Glutamatergic neuron (in vitro differentiated cells): Measurements from ENCODE around the gene FOXA2. TPM values are rescaled to one million over a fixed set of nuclear protein-coding genes. Genes with fewer than 3 reads are reported as not detected.

ENCODE experiments used
- DNase-seq: peaks from one replicate; pipeline ENCODE4 v3.0.0; 2022
- H3K27ac Mint-ChIP-seq: one replicate; pipeline ENCODE4 v1.8.0; 2020; ENCODE audit warnings: mild to moderate bottlenecking, mixed read lengths, inconsistent platforms; ENCODE audit not compliant: unreplicated experiment
- H3K27me3 Mint-ChIP-seq: one replicate; pipeline ENCODE4 v1.8.0; 2020; ENCODE audit warnings: mild to moderate bottlenecking, moderate library complexity, mixed read lengths, inconsistent platforms; ENCODE audit not compliant: unreplicated experiment
- H3K36me3 Mint-ChIP-seq: one replicate; pipeline ENCODE4 v1.8.0; 2020; ENCODE audit warnings: mild to moderate bottlenecking, mixed read lengths, inconsistent platforms; ENCODE audit not compliant: unreplicated experiment
- H3K4me1 Mint-ChIP-seq: one replicate; pipeline ENCODE4 v1.8.0; 2020; ENCODE audit warnings: mild to moderate bottlenecking, low read depth, mixed read lengths, inconsistent platforms; ENCODE audit not compliant: unreplicated experiment
- H3K4me3 Mint-ChIP-seq: one replicate; pipeline ENCODE4 v1.8.0; 2020; ENCODE audit warnings: mild to moderate bottlenecking, mixed read lengths, inconsistent platforms; ENCODE audit not compliant: unreplicated experiment
- H3K9me3 Mint-ChIP-seq: one replicate; pipeline ENCODE4 v1.8.0; 2020; ENCODE audit warnings: mild to moderate bottlenecking, moderate library complexity, mixed read lengths, inconsistent platforms; ENCODE audit not compliant: unreplicated experiment
- total RNA-seq: library from RNA; stranded (reverse); fragmentation: NEBNext Ultra II Directional; extraction: Animal tissue kit (Norgen Biotek cat#: 25700); gene quantifications from one replicate; pipeline ENCODE4 v1.2.1, GENCODE V29; 2021; ENCODE audit not compliant: unreplicated experiment
- TF ChIP-seq, protein P1 (sequence below): fragments of 200-600 bp; sonication (generic); IDR thresholded peaks from one replicate; pipeline ENCODE4 v1.5.0; 2021; ENCODE audit not compliant: partially characterized antibody, unreplicated experiment

FOXA2 gene
- total RNA-seq, 1 donor from 2014 or later: not detected

DNA sequence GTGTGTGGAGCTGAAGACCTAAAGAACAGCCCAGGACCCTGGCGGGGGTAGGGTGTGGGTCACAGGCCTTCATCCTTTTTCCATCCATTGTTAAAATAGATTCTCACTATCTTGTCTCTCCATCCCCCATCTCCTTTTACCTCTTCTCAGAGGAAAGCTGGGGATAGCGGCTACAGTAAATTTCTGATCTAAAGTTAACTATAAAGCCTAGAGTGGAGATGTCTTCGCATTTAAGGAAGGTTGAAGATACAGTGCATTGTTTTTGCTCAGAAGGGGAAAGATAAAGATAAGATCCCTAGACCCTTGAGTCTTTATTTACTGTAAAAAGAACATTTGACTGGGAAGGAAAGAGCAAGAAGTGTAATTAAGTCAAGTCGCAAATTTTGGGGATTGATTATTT, 8.6 kb downstream of the FOXA2 start:
- Mint-ChIP-seq H3K36me3 (peaks cover 4% of the 10 kb centered on the region), H3K27ac (no peak overlapping the region), H3K27me3 (peaks cover 59% of the 10 kb centered on the region), H3K4me3 (no peak overlapping the region), H3K4me1 (peaks cover 14% of the 10 kb centered on the region), H3K9me3 (peaks cover 13% of the 10 kb centered on the region)
- TF ChIP-seq, protein P1, sequence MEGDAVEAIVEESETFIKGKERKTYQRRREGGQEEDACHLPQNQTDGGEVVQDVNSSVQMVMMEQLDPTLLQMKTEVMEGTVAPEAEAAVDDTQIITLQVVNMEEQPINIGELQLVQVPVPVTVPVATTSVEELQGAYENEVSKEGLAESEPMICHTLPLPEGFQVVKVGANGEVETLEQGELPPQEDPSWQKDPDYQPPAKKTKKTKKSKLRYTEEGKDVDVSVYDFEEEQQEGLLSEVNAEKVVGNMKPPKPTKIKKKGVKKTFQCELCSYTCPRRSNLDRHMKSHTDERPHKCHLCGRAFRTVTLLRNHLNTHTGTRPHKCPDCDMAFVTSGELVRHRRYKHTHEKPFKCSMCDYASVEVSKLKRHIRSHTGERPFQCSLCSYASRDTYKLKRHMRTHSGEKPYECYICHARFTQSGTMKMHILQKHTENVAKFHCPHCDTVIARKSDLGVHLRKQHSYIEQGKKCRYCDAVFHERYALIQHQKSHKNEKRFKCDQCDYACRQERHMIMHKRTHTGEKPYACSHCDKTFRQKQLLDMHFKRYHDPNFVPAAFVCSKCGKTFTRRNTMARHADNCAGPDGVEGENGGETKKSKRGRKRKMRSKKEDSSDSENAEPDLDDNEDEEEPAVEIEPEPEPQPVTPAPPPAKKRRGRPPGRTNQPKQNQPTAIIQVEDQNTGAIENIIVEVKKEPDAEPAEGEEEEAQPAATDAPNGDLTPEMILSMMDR: no peak
- DNase-seq: no peak

DNA sequence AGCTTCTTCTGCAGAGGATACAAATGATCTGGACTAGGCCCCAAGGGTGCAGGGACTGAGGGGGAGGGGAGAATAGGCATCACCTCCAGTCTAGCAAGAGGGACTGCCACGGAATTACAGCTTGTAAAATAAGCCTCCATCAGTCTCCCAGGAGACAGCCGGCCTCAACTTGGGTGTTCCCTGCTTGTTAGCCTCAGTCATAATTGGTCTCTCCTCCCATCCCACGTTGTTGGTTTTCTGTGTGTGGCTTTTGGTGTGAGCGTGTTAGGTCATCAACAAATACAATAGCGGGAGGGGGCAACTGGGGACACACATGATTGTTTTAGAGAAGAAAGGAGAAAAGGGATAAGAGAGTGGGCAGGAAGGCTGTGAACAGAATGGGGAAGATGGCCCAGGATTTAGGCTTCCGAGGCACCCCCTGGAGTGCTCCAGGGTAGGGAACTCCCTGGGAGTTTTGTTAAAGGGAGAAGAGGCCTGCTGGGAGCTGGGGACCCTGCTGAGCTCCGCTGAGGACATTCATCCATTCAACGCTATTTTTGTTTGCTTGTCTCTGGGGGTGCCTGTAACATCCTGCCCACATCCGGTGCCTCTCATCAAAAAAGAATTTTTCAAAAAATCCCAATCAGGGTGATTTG, 9.2 kb downstream of the FOXA2 start:
- Mint-ChIP-seq H3K4me3 (no peak overlapping the region), H3K27me3 (peaks cover 55% of the 10 kb centered on the region), H3K27ac (no peak overlapping the region), H3K9me3 (peaks cover 14% of the 10 kb centered on the region), H3K4me1 (peaks cover 14% of the 10 kb centered on the region), H3K36me3 (peaks cover 4% of the 10 kb centered on the region)
- TF ChIP-seq, protein P1: no peak
- DNase-seq: no peak

DNA sequence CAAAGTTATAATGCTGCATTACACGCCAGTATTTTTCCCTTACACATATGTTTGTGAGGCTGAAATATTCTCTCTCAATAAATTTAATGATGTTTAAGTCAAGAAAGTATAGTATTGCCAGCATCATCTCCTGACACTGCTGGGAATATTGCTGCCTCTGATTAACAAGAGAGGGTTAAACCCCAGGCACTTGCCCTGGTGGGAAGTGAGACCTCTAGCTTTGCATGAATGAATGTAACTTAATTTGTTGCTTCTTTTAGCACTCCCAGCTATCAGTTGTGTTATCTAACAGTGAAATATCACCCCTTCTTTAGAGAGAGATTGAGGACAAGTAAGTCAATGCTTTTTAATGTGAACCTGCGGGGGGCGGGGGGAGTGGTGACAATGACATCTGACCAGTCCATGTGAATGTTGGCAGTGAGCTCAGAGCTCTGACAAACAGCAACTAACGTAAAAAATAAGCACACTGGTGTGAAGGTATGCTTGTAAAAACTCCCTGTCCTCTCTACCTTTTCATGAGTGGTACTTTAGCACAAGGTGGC, 9.8 kb downstream of the FOXA2 start:
- Mint-ChIP-seq H3K27me3 (peaks cover 53% of the 10 kb centered on the region), H3K36me3 (peaks cover 4% of the 10 kb centered on the region), H3K4me1 (peaks cover 14% of the 10 kb centered on the region), H3K27ac (no peak overlapping the region), H3K9me3 (peaks cover 14% of the 10 kb centered on the region), H3K4me3 (no peak overlapping the region)
- DNase-seq: no peak
- TF ChIP-seq, protein P1: no peak

DNA sequence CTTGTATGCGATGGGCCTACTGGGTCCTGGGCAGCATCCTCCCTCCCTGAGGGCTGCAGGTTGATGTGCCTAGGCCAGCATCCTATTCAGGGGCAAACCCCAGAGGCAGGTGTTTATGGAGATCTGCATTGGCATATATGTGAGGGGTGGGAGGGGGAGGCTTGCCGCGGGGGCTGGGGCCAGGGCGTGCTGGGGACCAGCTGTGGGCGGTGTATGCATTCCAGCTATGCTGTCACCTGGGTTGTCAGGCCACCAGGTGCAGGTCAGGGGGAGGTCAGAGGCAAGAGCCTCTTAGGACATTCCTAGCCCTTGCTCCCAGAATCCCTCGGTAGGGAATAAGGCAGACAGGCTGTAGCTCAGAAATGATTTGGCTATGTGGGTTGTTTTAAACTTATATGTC, 11.9 kb downstream of the FOXA2 start:
- H3K9me3 Mint-ChIP-seq: peaks cover 14% of the 10 kb centered on the region
- TF ChIP-seq, protein P1: no peak
- no peak for DNase-seq
- peaks cover 47% of the 10 kb centered on the region for H3K27me3 Mint-ChIP-seq
- peaks cover 7% of the 10 kb centered on the region for H3K4me1 Mint-ChIP-seq
- no peak overlapping the region for H3K4me3 Mint-ChIP-seq
- peaks cover 4% of the 10 kb centered on the region for H3K36me3 Mint-ChIP-seq
- no peak overlapping the region for H3K27ac Mint-ChIP-seq

DNA sequence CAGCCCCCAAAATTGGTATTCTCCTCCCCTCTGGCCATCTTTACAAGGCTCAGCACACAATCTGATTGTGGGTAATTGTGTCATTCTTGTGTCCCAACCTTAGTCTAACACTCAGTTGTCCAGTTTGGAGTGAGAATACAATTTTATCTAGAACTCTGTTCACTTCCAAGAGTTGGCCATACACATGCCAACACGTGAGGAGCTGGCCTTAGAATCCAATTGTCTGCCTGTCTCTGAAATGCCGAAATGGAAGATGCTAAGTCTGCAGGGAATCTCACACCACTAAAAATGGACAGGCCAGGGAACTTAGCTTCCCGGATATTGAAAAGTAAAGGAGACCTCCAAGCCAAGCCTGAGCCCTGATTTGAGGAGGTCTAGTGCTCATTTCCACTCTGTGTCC, 12.3 kb downstream of the FOXA2 start:
- H3K27ac Mint-ChIP-seq: no peak overlapping the region
- H3K4me3 Mint-ChIP-seq: no peak overlapping the region
- peaks cover 19% of the 10 kb centered on the region for H3K9me3 Mint-ChIP-seq
- peaks cover 11% of the 10 kb centered on the region for H3K4me1 Mint-ChIP-seq
- TF ChIP-seq, protein P1: no peak
- peaks cover 50% of the 10 kb centered on the region for H3K27me3 Mint-ChIP-seq
- no peak for DNase-seq
- H3K36me3 Mint-ChIP-seq: peaks cover 4% of the 10 kb centered on the region
